ENCODE data around the gene MFGE8. TPM values are rescaled to one million over a fixed set of nuclear protein-coding genes. Genes with fewer than 3 reads are reported as not detected.
A peak's percentile ranks its signal among the peaks of the same experiment; 100 is the strongest.

The MFGE8 gene
- total RNA-seq, 1 experiment from 2014 or later: 35.5 TPM

GRCh38 chr15:88920186-88920891 is 7.2 kb upstream of the MFGE8 start:
- Mint-ChIP-seq H3K4me3 (ENCODE audit: low read depth, unreplicated experiment) (no peak overlapping the region), H3K27ac (ENCODE audit: unreplicated experiment) (no peak overlapping the region), H3K36me3 (ENCODE audit: insufficient read depth, unreplicated experiment) (peaks cover 11% of the 10 kb centered on the region), H3K9me3 (ENCODE audit: low read depth, unreplicated experiment) (no peaks in the 10 kb centered on the region), H3K4me1 (ENCODE audit: low read depth, unreplicated experiment) (peaks cover 20% of the 10 kb centered on the region), H3K27me3 (ENCODE audit: unreplicated experiment) (peaks cover 14% of the 10 kb centered on the region)
- CTCF ChIA-PET: interaction anchor here (0.5 to 2.8 kb wide), 4 partner anchors 15 to 882 kb away, joined by 3 to 11 read pairs (median 5); no protein-coding TSS in a partner anchor
- BruUV-seq (replicated peaks): no TSS peak
- intact Hi-C loops (cut with micrococcal nuclease; ENCODE audit: unreplicated experiment): no loop called here
- no peak for TF ChIP-seq CTCF (IDR thresholded peaks at IDR 0.05; ENCODE audit: unreplicated experiment)
- no peak for DNase-seq

DNA sequence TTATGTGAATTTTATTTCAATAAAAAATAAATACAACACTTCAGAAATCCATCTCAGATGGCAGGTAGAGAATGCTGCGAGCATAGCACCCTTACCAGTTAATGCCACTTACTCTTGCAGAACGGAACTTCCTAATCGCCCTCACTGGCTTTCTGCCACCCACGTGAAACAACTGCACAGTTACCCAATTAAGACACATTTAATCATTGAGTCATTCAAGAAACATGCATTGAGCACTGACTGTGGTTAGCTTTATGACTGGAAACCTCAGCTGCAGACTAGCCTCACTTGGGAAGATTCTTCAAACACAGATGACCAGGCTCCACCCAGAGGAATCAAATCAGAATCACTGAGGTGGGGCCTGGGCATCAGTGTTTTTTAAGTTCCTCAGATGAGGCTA is 5.6 kb upstream of the MFGE8 start:
- peaks cover 14% of the 10 kb centered on the region for H3K27me3 Mint-ChIP-seq (ENCODE audit: unreplicated experiment)
- peak overlapping the region; percentile 3 for H3K4me3 Mint-ChIP-seq (ENCODE audit: low read depth, unreplicated experiment)
- peaks cover 20% of the 10 kb centered on the region for H3K4me1 Mint-ChIP-seq (ENCODE audit: low read depth, unreplicated experiment)
- intact Hi-C loops (cut with micrococcal nuclease; ENCODE audit: unreplicated experiment): no loop called here
- H3K9me3 Mint-ChIP-seq (ENCODE audit: low read depth, unreplicated experiment): no peaks in the 10 kb centered on the region
- H3K36me3 Mint-ChIP-seq (ENCODE audit: insufficient read depth, unreplicated experiment): peaks cover 11% of the 10 kb centered on the region
- no TSS peak for BruUV-seq (replicated peaks)
- CTCF ChIA-PET: interaction anchor here (2.8 kb wide), 1 partner anchor 14 kb away, joined by 11 read pairs; no protein-coding TSS in a partner anchor
- DNase-seq: peak; percentile 82
- no peak for TF ChIP-seq CTCF (IDR thresholded peaks at IDR 0.05; ENCODE audit: unreplicated experiment)
- peak overlapping the region; percentile 85 for H3K27ac Mint-ChIP-seq (ENCODE audit: unreplicated experiment)

GRCh38 chr15:88917760-88918159 is 4.6 kb upstream of the MFGE8 start:
- Mint-ChIP-seq H3K4me1 (ENCODE audit: low read depth, unreplicated experiment) (peaks cover 20% of the 10 kb centered on the region), H3K9me3 (ENCODE audit: low read depth, unreplicated experiment) (no peaks in the 10 kb centered on the region), H3K4me3 (ENCODE audit: low read depth, unreplicated experiment) (no peak overlapping the region), H3K27me3 (ENCODE audit: unreplicated experiment) (peaks cover 14% of the 10 kb centered on the region), H3K27ac (ENCODE audit: unreplicated experiment) (no peak overlapping the region), H3K36me3 (ENCODE audit: insufficient read depth, unreplicated experiment) (peaks cover 21% of the 10 kb centered on the region)
- BruUV-seq (replicated peaks): no TSS peak
- intact Hi-C loops (cut with micrococcal nuclease; ENCODE audit: unreplicated experiment): no loop called here
- TF ChIP-seq CTCF (IDR thresholded peaks at IDR 0.05; ENCODE audit: unreplicated experiment): no peak
- DNase-seq: no peak
- CTCF ChIA-PET: no interaction called here

GRCh38 chr15:88915354-88915753 is 2.2 kb upstream of the MFGE8 start:
- Mint-ChIP-seq H3K4me1 (ENCODE audit: low read depth, unreplicated experiment) (peaks cover 23% of the 10 kb centered on the region), H3K27ac (ENCODE audit: unreplicated experiment) (no peak overlapping the region), H3K4me3 (ENCODE audit: low read depth, unreplicated experiment) (no peak overlapping the region), H3K27me3 (ENCODE audit: unreplicated experiment) (peaks cover 14% of the 10 kb centered on the region), H3K9me3 (ENCODE audit: low read depth, unreplicated experiment) (no peaks in the 10 kb centered on the region), H3K36me3 (ENCODE audit: insufficient read depth, unreplicated experiment) (peaks cover 27% of the 10 kb centered on the region)
- BruUV-seq (replicated peaks): no TSS peak
- DNase-seq: no peak
- CTCF ChIA-PET: interaction anchor here (0.7 kb wide), 1 partner anchor 56 kb away, joined by 3 read pairs; no protein-coding TSS in a partner anchor
- intact Hi-C loops (cut with micrococcal nuclease; ENCODE audit: unreplicated experiment): no loop called here
- no peak for TF ChIP-seq CTCF (IDR thresholded peaks at IDR 0.05; ENCODE audit: unreplicated experiment)
